Measurements from ENCODE around the gene ZBTB3.

Gene ZBTB3

GRCh38 chr11:62774407-62774806 lies 20.4 kb upstream of the ZBTB3 start (continued):
- TF ChIP-seq ZSCAN16 (tag by site-specific recombination; IDR thresholded peaks at IDR 0.05) (no peak), MZF1 (tag by site-specific recombination; IDR thresholded peaks at IDR 0.05; ENCODE audit: borderline replicate concordance) (no peak), ZNF677 (tag by site-specific recombination; IDR thresholded peaks at IDR 0.05) (no peak), ZNF138 (tag by site-specific recombination; IDR thresholded peaks at IDR 0.05; ENCODE audit: borderline replicate concordance) (no peak)

GRCh38 chr11:62771144-62772021 lies 17.4 kb upstream of the ZBTB3 start, which contains the start of gene TAF6L:
TSS of gene TAF6L (plus strand) at chr11:62771396. CDS start at chr11:62775784, 4,388 bp downstream.
- no peaks in the 10 kb centered on the region for H3K4me1 ChIP-seq (ENCODE audit: control insufficient read depth, insufficient read depth, low read length)
- peak within 1 kb of the TSS; percentile 72 for H3K27ac ChIP-seq (ENCODE audit: extremely low read depth, low read depth, low read length)
- ChIA-PET POLR2A (interaction anchor here (0.5 to 5.4 kb wide), 23 partner anchors 9 to 1219 kb away, joined by 3 to 68 read pairs (median 5); partner anchors contain the start of genes C11orf98, CSKMT, HNRNPUL2 and LBHD1), CTCF (interaction anchor here (0.6 to 4.4 kb wide), 7 partner anchors 10 to 98 kb away, joined by 3 to 37 read pairs (median 6); partner anchors contain the start of genes POLR2G and TMEM179B)
- no peaks in the 10 kb centered on the region for H3K9me3 ChIP-seq (ENCODE audit: control insufficient read depth, insufficient read depth, low read depth, low read length)
- H3K36me3 ChIP-seq (ENCODE audit: control insufficient read depth in 2 of 2, insufficient read depth in 1 of 2, low read length in 2 of 2): peaks cover 0 to 34% of the 10 kb centered on the region in 2 experiments; a peak in 2 of 3 replicates
- peak within 1 kb of the TSS; percentile 71 for H3K4me3 ChIP-seq (ENCODE audit: low read depth, low read length)
- no peak for TF ChIP-seq ZBTB44 (tag by site-specific recombination; IDR thresholded peaks at IDR 0.05)
- no peak for TF ChIP-seq ZNF114 (tag by site-specific recombination; IDR thresholded peaks at IDR 0.05)
- peak; percentile 69 for TF ChIP-seq KLF7 (tag by site-specific recombination; IDR thresholded peaks at IDR 0.05; ENCODE audit: borderline replicate concordance)
- TF ChIP-seq EGR2 (tag by site-specific recombination; IDR thresholded peaks at IDR 0.05; ENCODE audit: low read depth): peak; percentile 88
- no peak for TF ChIP-seq MYNN (tag by site-specific recombination; IDR thresholded peaks at IDR 0.05; ENCODE audit: borderline replicate concordance)
- TF ChIP-seq ZFP37 (tag by site-specific recombination; IDR thresholded peaks at IDR 0.05): no peak
- no peak for TF ChIP-seq ZNF426 (tag by site-specific recombination; IDR thresholded peaks at IDR 0.05)
- peak; percentile 38; the same call in 1 of the 2 replicates for TF ChIP-seq ZNF513 (tag by site-specific recombination; IDR thresholded peaks at IDR 0.05)
- no peak for TF ChIP-seq ZNF654 (tag by site-specific recombination; IDR thresholded peaks at IDR 0.05; ENCODE audit: low read depth)
- TF ChIP-seq ZNF121 (tag by site-specific recombination; IDR thresholded peaks at IDR 0.05): no peak
- TF ChIP-seq ZNF423 (tag by site-specific recombination; IDR thresholded peaks at IDR 0.05): no peak
- TF ChIP-seq ZBTB48 (tag by site-specific recombination; IDR thresholded peaks at IDR 0.05): no peak
- no peak for TF ChIP-seq ZNF148 (tag by site-specific recombination; IDR thresholded peaks at IDR 0.05; ENCODE audit: borderline replicate concordance)
- TF ChIP-seq ZNF311 (tag by site-specific recombination; IDR thresholded peaks at IDR 0.05; ENCODE audit: borderline replicate concordance): no peak
- TF ChIP-seq ZNF157 (tag by site-specific recombination; IDR thresholded peaks at IDR 0.05): no peak
- TF ChIP-seq ZNF274 (IDR thresholded peaks at IDR 0.05; ENCODE audit: low read length): no peak
- TF ChIP-seq ZNF274 (tag by site-specific recombination; IDR thresholded peaks at IDR 0.05; ENCODE audit: borderline replicate concordance): no peak
- peak; percentile 99 for TF ChIP-seq ZBTB20 (tag by site-specific recombination; IDR thresholded peaks at IDR 0.05)
- no peak for TF ChIP-seq ZNF292 (tag by site-specific recombination; IDR thresholded peaks at IDR 0.05; ENCODE audit: borderline replicate concordance, low read depth)
- TF ChIP-seq SP7 (tag by site-specific recombination; IDR thresholded peaks at IDR 0.05): peak; percentile 70; the same call in 1 of the 2 replicates
- no peak for TF ChIP-seq ZNF639 (tag by site-specific recombination; IDR thresholded peaks at IDR 0.05)
- TF ChIP-seq ZBTB1 (tag by site-specific recombination; IDR thresholded peaks at IDR 0.05): no peak
- TF ChIP-seq ZNF416 (tag by site-specific recombination; IDR thresholded peaks at IDR 0.05): no peak
- no peak for TF ChIP-seq ZNF174 (tag by site-specific recombination; IDR thresholded peaks at IDR 0.05)
- TF ChIP-seq ZNF701 (tag by site-specific recombination; IDR thresholded peaks at IDR 0.05): no peak
- no peak for TF ChIP-seq ZNF791 (tag by site-specific recombination; IDR thresholded peaks at IDR 0.05)

Data from HEK293 (cell line).